Ishikawa (cell line): ENCODE data around the gene EYA4.

ENCODE experiments used
- CEBPB ChIP-seq: IDR thresholded peaks from 2 replicates; pipeline ENCODE4 v1.6.1; 2012
- CREB1 ChIP-seq: IDR thresholded peaks from 2 replicates; pipeline ENCODE4 v1.6.1; 2012; ENCODE audit warnings: low read depth
- EGR1 ChIP-seq: IDR thresholded peaks from 2 replicates; pipeline ENCODE4 v1.6.1; 2012
- EP300 ChIP-seq: IDR thresholded peaks from 2 replicates; pipeline ENCODE4 v1.6.1; 2012; ENCODE audit warnings: borderline replicate concordance
- FOXM1 ChIP-seq: IDR thresholded peaks from 2 replicates; pipeline ENCODE4 v1.6.1; 2012; ENCODE audit warnings: low read depth, borderline replicate concordance
- RAD21 ChIP-seq: IDR thresholded peaks from 2 replicates; pipeline ENCODE4 v1.6.1; 2012; ENCODE audit warnings: low read depth
- TAF1 ChIP-seq: IDR thresholded peaks from 2 replicates; pipeline ENCODE4 v1.6.1; 2012; ENCODE audit warnings: low read depth, mild to moderate bottlenecking
- YY1 ChIP-seq: IDR thresholded peaks from 2 replicates; pipeline ENCODE4 v1.6.1; 2012; ENCODE audit warnings: low read depth
- ZBTB7A ChIP-seq: IDR thresholded peaks from 2 replicates; pipeline ENCODE4 v1.6.1; 2012; ENCODE audit warnings: low read depth
- TF ChIP-seq, protein P1 (sequence below): IDR thresholded peaks from 2 replicates; pipeline ENCODE4 v1.6.1; 2012; ENCODE audit warnings: low read depth, mild to moderate bottlenecking
- TF ChIP-seq, protein P2 (sequence below): IDR thresholded peaks from 2 replicates; pipeline ENCODE4 v1.6.1; 2012

DNA sequence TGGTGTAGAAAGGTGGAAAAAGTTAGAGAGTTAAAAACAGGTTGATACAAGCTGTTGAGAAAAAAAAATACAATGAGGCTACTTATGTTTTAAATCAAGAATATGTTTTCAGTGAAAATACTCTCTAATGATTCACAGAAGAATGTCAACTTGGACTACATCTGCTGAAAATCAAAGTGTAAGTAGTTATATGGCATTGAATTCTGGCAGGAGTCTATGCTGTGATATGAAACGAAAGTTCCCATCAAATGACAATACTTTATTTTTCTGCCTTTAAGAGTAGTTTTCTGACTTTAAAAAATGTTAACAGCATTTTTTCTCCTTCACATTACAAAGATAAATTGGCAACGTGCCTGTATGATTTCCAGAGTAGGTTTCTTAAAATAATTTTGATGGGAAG is 158.3 kb downstream of the EYA4 start:
- TF ChIP-seq FOXM1, result no peak
- no peak for TF ChIP-seq TAF1
- TF ChIP-seq, protein P1, sequence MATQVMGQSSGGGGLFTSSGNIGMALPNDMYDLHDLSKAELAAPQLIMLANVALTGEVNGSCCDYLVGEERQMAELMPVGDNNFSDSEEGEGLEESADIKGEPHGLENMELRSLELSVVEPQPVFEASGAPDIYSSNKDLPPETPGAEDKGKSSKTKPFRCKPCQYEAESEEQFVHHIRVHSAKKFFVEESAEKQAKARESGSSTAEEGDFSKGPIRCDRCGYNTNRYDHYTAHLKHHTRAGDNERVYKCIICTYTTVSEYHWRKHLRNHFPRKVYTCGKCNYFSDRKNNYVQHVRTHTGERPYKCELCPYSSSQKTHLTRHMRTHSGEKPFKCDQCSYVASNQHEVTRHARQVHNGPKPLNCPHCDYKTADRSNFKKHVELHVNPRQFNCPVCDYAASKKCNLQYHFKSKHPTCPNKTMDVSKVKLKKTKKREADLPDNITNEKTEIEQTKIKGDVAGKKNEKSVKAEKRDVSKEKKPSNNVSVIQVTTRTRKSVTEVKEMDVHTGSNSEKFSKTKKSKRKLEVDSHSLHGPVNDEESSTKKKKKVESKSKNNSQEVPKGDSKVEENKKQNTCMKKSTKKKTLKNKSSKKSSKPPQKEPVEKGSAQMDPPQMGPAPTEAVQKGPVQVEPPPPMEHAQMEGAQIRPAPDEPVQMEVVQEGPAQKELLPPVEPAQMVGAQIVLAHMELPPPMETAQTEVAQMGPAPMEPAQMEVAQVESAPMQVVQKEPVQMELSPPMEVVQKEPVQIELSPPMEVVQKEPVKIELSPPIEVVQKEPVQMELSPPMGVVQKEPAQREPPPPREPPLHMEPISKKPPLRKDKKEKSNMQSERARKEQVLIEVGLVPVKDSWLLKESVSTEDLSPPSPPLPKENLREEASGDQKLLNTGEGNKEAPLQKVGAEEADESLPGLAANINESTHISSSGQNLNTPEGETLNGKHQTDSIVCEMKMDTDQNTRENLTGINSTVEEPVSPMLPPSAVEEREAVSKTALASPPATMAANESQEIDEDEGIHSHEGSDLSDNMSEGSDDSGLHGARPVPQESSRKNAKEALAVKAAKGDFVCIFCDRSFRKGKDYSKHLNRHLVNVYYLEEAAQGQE, result no peak
- no peak for TF ChIP-seq EP300
- no peak for TF ChIP-seq CEBPB
- TF ChIP-seq YY1, result no peak
- no peak for TF ChIP-seq ZBTB7A
- no peak for TF ChIP-seq RAD21
- TF ChIP-seq CREB1, result no peak
- TF ChIP-seq, protein P2, sequence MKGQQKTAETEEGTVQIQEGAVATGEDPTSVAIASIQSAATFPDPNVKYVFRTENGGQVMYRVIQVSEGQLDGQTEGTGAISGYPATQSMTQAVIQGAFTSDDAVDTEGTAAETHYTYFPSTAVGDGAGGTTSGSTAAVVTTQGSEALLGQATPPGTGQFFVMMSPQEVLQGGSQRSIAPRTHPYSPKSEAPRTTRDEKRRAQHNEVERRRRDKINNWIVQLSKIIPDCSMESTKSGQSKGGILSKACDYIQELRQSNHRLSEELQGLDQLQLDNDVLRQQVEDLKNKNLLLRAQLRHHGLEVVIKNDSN, result no peak
- no peak for TF ChIP-seq EGR1
